B cell (primary cell): Measurements from ENCODE around the gene LSP1. TPM values are rescaled to one million over a fixed set of nuclear protein-coding genes. Genes with fewer than 3 reads are reported as not detected.
A peak's percentile ranks its signal among the peaks of the same experiment; 100 is the strongest.

ENCODE experiments used
- ATAC-seq: fragments of 200-7000 bp; cut with Tn5 transposase; one replicate; pipeline ENCODE4 v1.10.0; 2021; ENCODE audit warnings: low read depth, mild to moderate bottlenecking, moderate number of reproducible peaks, moderate library complexity
- CTCF ChIA-PET: fragments of 350-600 bp; sonication (Branson Sonifier 250); formaldehyde crosslinking; loops from one replicate; lab custom pipeline; 2021; ENCODE audit warnings: antibody characterized with exemption, inconsistent platforms; lab: Charles Lee
- POLR2A ChIA-PET: fragments of 350-600 bp; sonication (Branson Sonifier 250); formaldehyde crosslinking; loops from one replicate; lab custom pipeline; 2021; ENCODE audit warnings: antibody characterized with exemption; lab: Charles Lee
- DNase-seq: peaks from one replicate; pipeline ENCODE4 v3.0.0; 2013
- H2AFZ ChIP-seq: 2 replicates; pipeline ENCODE4 v1.6.1; 2012; ENCODE audit warnings: mild to moderate bottlenecking, low read depth, low read length; ENCODE audit not compliant: insufficient read depth, poor library complexity, severe bottlenecking
- H3K27ac ChIP-seq, 2 donors: 1 replicate in 1 of 2; 2 replicates in 1 of 2; pipeline ENCODE4 v1.5.1; 2012 to 2013; ENCODE audit warnings: low read length in 2 of 2, mild to moderate bottlenecking in 2 of 2, moderate library complexity in 1 of 2
- H3K27me3 ChIP-seq, 4 experiments: fragments of 200-600 bp in 1 of 4; sonication (generic) in 1 of 4; replicated peaks in 1 of 4; 1 replicate in 2 of 4; 2 replicates in 2 of 4; pipeline versions ENCODE4 v1.6.1 to v1.7.0; 2013 to 2016; ENCODE audit warnings: low read length in 3 of 4, mild to moderate bottlenecking in 2 of 4, mixed read lengths in 1 of 4, moderate library complexity in 1 of 4; ENCODE audit not compliant: insufficient read depth in 4 of 4, control insufficient read depth in 3 of 4; ENCODE audit errors: control extremely low read depth in 1 of 4
- H3K36me3 ChIP-seq, 2 experiments: replicated peaks in 1 of 2; 1 replicate in 1 of 2; 2 replicates in 1 of 2; pipeline versions ENCODE4 v1.6.1 to v1.7.1; 2013; ENCODE audit warnings: low read length in 1 of 2; ENCODE audit not compliant: insufficient read depth in 2 of 2, control insufficient read depth in 1 of 2; ENCODE audit errors: control extremely low read depth in 1 of 2, extremely low read depth in 1 of 2
- H3K4me1 ChIP-seq, 2 donors: fragments of 200-600 bp in 1 of 2; sonication (generic) in 1 of 2; 1 replicate in 1 of 2; 2 replicates in 1 of 2; pipeline versions ENCODE4 v1.5.1 to v1.6.1; 2013 to 2017; ENCODE audit warnings: low read length in 2 of 2; ENCODE audit not compliant: control insufficient read depth in 2 of 2, insufficient read depth in 2 of 2
- H3K4me2 ChIP-seq: replicated peaks from 2 replicates; pipeline ENCODE3; 2012; ENCODE audit warnings: mild to moderate bottlenecking, low read depth, low read length; ENCODE audit not compliant: poor library complexity, severe bottlenecking
- H3K4me3 ChIP-seq, 5 experiments: fragments of 200-600 bp in 1 of 5; sonication (generic) in 1 of 5; 1 replicate in 3 of 5; 2 replicates in 2 of 5; pipeline versions ENCODE4 v1.5.1 to v1.7.0; 2011 to 2016; ENCODE audit warnings: low read length in 4 of 5, mild to moderate bottlenecking in 4 of 5, low read depth in 2 of 5, control low read depth in 1 of 5, moderate library complexity in 1 of 5; ENCODE audit not compliant: insufficient read depth in 1 of 5; ENCODE audit errors: control extremely low read depth in 1 of 5, extremely low read depth in 1 of 5
- H3K79me2 ChIP-seq: fragments of 200-600 bp; sonication (generic); one replicate; pipeline ENCODE4 v1.6.0; 2016; ENCODE audit warnings: low read length; ENCODE audit not compliant: control insufficient read depth, insufficient read depth
- H3K9ac ChIP-seq: fragments of 200-600 bp; sonication (generic); 2 replicates; pipeline ENCODE4 v1.6.1; 2017; ENCODE audit warnings: mild to moderate bottlenecking, low read length, moderate library complexity
- H3K9me3 ChIP-seq, 3 donors: one replicate each; pipeline versions ENCODE4 v1.6.1 to v1.7.1; 2013; ENCODE audit warnings: low read length in 2 of 3; ENCODE audit not compliant: control insufficient read depth in 2 of 3, insufficient read depth in 1 of 3; ENCODE audit errors: control extremely low read depth in 1 of 3
- H4K20me1 ChIP-seq: 2 replicates; pipeline ENCODE4 v1.6.0; 2012; ENCODE audit warnings: mild to moderate bottlenecking, low read length; ENCODE audit not compliant: insufficient read depth, control insufficient read depth, poor library complexity, severe bottlenecking
- H3K27ac Mint-ChIP-seq: one replicate; pipeline ENCODE4 v1.8.0; 2021; ENCODE audit warnings: mixed read lengths
- H3K27me3 Mint-ChIP-seq: one replicate; pipeline ENCODE4 v1.8.0; 2021; ENCODE audit warnings: mixed read lengths
- H3K4me1 Mint-ChIP-seq: one replicate; pipeline ENCODE4 v1.8.0; 2021; ENCODE audit warnings: mixed read lengths
- H3K4me3 Mint-ChIP-seq: one replicate; pipeline ENCODE4 v1.8.0; 2021; ENCODE audit warnings: mixed read lengths
- H3K9me3 Mint-ChIP-seq: one replicate; pipeline ENCODE4 v1.8.0; 2022; ENCODE audit warnings: mixed read lengths; ENCODE audit not compliant: insufficient read depth
- CTCF ChIP-seq: fragments of 200-600 bp; IDR thresholded peaks from one replicate; pipeline ENCODE4 v1.8.0; 2022; ENCODE audit warnings: antibody characterized with exemption, mild to moderate bottlenecking
- EZH2 ChIP-seq: IDR thresholded peaks from 2 replicates; pipeline ENCODE4 v1.6.1; 2012; ENCODE audit warnings: borderline replicate concordance, low read depth, mild to moderate bottlenecking, moderate library complexity, low read length; ENCODE audit not compliant: insufficient read depth, poor library complexity, severe bottlenecking
- WGBS: methylation state at CpG from one replicate; pipeline ENCODE4 v1.1.5; 2013; ENCODE audit warnings: missing lambda C conversion rate; ENCODE audit not compliant: insufficient coverage; 5-methylcytosine and 5-hydroxymethylcytosine counted together
- intact Hi-C: fragments of 100-400 bp; cut with micrococcal nuclease; formaldehyde crosslinking; loops from one replicate; pipeline ENCODE4 v1.10.0; 2022
- polyA plus RNA-seq: library from polyadenylated mRNA; depleted of rRNA; stranded (reverse); fragments of >200 nt; gene quantifications from 2 replicates; pipeline ENCODE4 v1.2.3, GENCODE V29; 2012
- total RNA-seq, 2 donors: library from RNA; stranded (reverse); fragments of 120-200 nt in 1 of 2; gene quantifications; 1 replicate in 1 of 2; 2 replicates in 1 of 2; pipeline versions ENCODE4 v1.2.3 to v1.2.4, GENCODE V29; 2013 to 2022

Gene LSP1
- total and polyA plus RNA-seq, 2 donors (not counting 1 experiment from before 2014, with no cell fraction given): 249 to 446 TPM

- Histone ChIP-seq H3K4me2 (peak overlapping the region; percentile 61), H3K36me3 (peaks cover under 1 to 49% of the 10 kb centered on the region in 2 experiments), H3K4me1 (peaks cover 36 to 72% of the 10 kb centered on the region in 2 donors), H3K9me3 (no peaks in the 10 kb centered on the region), H3K79me2 (peaks cover 57% of the 10 kb centered on the region), H2AFZ (no peak overlapping the region), H3K27me3 (no peaks in the 10 kb centered on the region), H3K27ac (peak overlapping the region in 1 of 2 donors; percentile 72), H3K4me3 (no peak overlapping the region), H4K20me1 (peaks cover 100% of the 10 kb centered on the region), H3K9ac (no peak overlapping the region)
- no peak for DNase-seq
- Mint-ChIP-seq H3K27me3 (no peaks in the 10 kb centered on the region), H3K4me1 (peaks cover 55% of the 10 kb centered on the region), H3K9me3 (no peaks in the 10 kb centered on the region), H3K4me3 (peak overlapping the region; percentile 27), H3K27ac (peak overlapping the region; percentile 80)
- CTCF ChIA-PET: interaction anchor here (0.5 to 1.1 kb wide), 2 partner anchors 22 to 37 kb away, joined by 3 to 4 read pairs; no protein-coding TSS in a partner anchor
- intact Hi-C loops: no loop called here
- ATAC-seq: no peak
- 89% methylated on average over 9 of the region's 13 CpGs for WGBS
- no peak for TF ChIP-seq CTCF
- no peak for TF ChIP-seq EZH2
- POLR2A ChIA-PET: no interaction called here
These were observed 26.6 kb downstream of the LSP1 start for GRCh38 chr11:1879342-1879940.
